NT2/D1 (cell line): Measurements from ENCODE around the gene FCN2.

Experiments used
- DNase-seq: peaks from one replicate; pipeline ENCODE4 v3.0.0-alpha.2; 2011; ENCODE audit warnings: low read depth, low spot score
- H3K27me3 ChIP-seq: 2 replicates; pipeline ENCODE4 v1.6.0; 2011; ENCODE audit warnings: mild to moderate bottlenecking; ENCODE audit not compliant: insufficient read length, insufficient read depth
- H3K36me3 ChIP-seq: 2 replicates; pipeline ENCODE4 v1.6.1; 2011; ENCODE audit warnings: mild to moderate bottlenecking, low read length, mixed read lengths; ENCODE audit not compliant: insufficient read depth, insufficient read length
- H3K4me1 ChIP-seq: 2 replicates; pipeline ENCODE4 v1.5.1; 2011; ENCODE audit not compliant: insufficient read depth, insufficient read length
- H3K4me3 ChIP-seq: 2 replicates; pipeline ENCODE4 v1.5.1; 2011; ENCODE audit warnings: low read depth; ENCODE audit not compliant: insufficient read length
- H3K9ac ChIP-seq: 2 replicates; pipeline ENCODE4 v1.6.0; 2011; ENCODE audit warnings: low read depth; ENCODE audit not compliant: insufficient read length
- H3K9me3 ChIP-seq: 2 replicates; pipeline ENCODE4 v1.5.1; 2011; ENCODE audit warnings: mild to moderate bottlenecking, low read length; ENCODE audit not compliant: insufficient read depth
- SUZ12 ChIP-seq: IDR thresholded peaks from 2 replicates; pipeline ENCODE4 v1.6.1; 2011; ENCODE audit not compliant: insufficient read length, insufficient read depth; ENCODE audit errors: extremely low read depth
- YY1 ChIP-seq: IDR thresholded peaks from 2 replicates; pipeline ENCODE4 v1.6.1; 2011; ENCODE audit not compliant: insufficient read length, insufficient read depth
- ZNF274 ChIP-seq: IDR thresholded peaks from 2 replicates; pipeline ENCODE4 v1.6.1; 2011; ENCODE audit warnings: mild to moderate bottlenecking, low read depth, low read length

The FCN2 gene

GRCh38 chr9:134916161-134916665 lies 35.6 kb downstream of the FCN2 start:
- DNase-seq = no peak
- Histone ChIP-seq H3K9ac (no peak overlapping the region), H3K4me3 (no peak overlapping the region), H3K36me3 (no peaks in the 10 kb centered on the region), H3K9me3 (peaks cover 21% of the 10 kb centered on the region), H3K4me1 (no peaks in the 10 kb centered on the region), H3K27me3 (no peaks in the 10 kb centered on the region)
- TF ChIP-seq SUZ12 = no peak

GRCh38 chr9:134917431-134918373 lies 37.1 kb downstream of the FCN2 start, which contains the start of gene FCN1:
FCN1 (minus strand) TSS chr9:134917912; CDS start chr9:134917871, 41 bp downstream.
- H3K36me3 ChIP-seq = no peaks in the 10 kb centered on the region
- no peaks in the 10 kb centered on the region for H3K4me1 ChIP-seq
- DNase-seq = no peak
- H3K4me3 ChIP-seq = no peak within 1 kb of the TSS
- TF ChIP-seq YY1 (no peak), ZNF274 (no peak), SUZ12 (no peak)
- H3K27me3 ChIP-seq = no peaks in the 10 kb centered on the region
- H3K9ac ChIP-seq = no peak within 1 kb of the TSS
- peaks cover 21% of the 10 kb centered on the region for H3K9me3 ChIP-seq

- Histone ChIP-seq H3K36me3 (no peaks in the 10 kb centered on the region), H3K4me1 (no peaks in the 10 kb centered on the region), H3K9ac (no peak overlapping the region), H3K9me3 (peaks cover 21% of the 10 kb centered on the region), H3K27me3 (no peaks in the 10 kb centered on the region), H3K4me3 (no peak overlapping the region)
- TF ChIP-seq YY1 = no peak
- no peak for TF ChIP-seq ZNF274
- TF ChIP-seq SUZ12 = no peak
- no peak for DNase-seq
Measured at GRCh38 chr9:134918646-134919045, 38.0 kb downstream of the FCN2 start.

GRCh38 chr9:134919303-134919702 lies 38.7 kb downstream of the FCN2 start:
- no peak overlapping the region for H3K4me3 ChIP-seq
- DNase-seq = no peak
- no peaks in the 10 kb centered on the region for H3K36me3 ChIP-seq
- no peaks in the 10 kb centered on the region for H3K27me3 ChIP-seq
- H3K9ac ChIP-seq = no peak overlapping the region
- H3K9me3 ChIP-seq = peaks cover 21% of the 10 kb centered on the region
- TF ChIP-seq ZNF274 (no peak), SUZ12 (no peak), YY1 (no peak)
- no peaks in the 10 kb centered on the region for H3K4me1 ChIP-seq

GRCh38 chr9:134922066-134922931 lies 41.7 kb downstream of the FCN2 start:
- Histone ChIP-seq H3K4me1 (no peaks in the 10 kb centered on the region), H3K9ac (no peak overlapping the region), H3K9me3 (peaks cover 21% of the 10 kb centered on the region), H3K27me3 (no peaks in the 10 kb centered on the region), H3K4me3 (no peak overlapping the region), H3K36me3 (no peaks in the 10 kb centered on the region)
- TF ChIP-seq SUZ12 = no peak
- DNase-seq = no peak

GRCh38 chr9:134922932-134923240 lies 42.3 kb downstream of the FCN2 start:
- no peaks in the 10 kb centered on the region for H3K27me3 ChIP-seq
- no peak overlapping the region for H3K9ac ChIP-seq
- no peak for DNase-seq
- H3K4me1 ChIP-seq = no peaks in the 10 kb centered on the region
- no peaks in the 10 kb centered on the region for H3K36me3 ChIP-seq
- TF ChIP-seq SUZ12 (no peak), YY1 (no peak), ZNF274 (no peak)
- no peak overlapping the region for H3K4me3 ChIP-seq
- H3K9me3 ChIP-seq = peaks cover 21% of the 10 kb centered on the region

GRCh38 chr9:134923466-134923865 lies 42.9 kb downstream of the FCN2 start:
- H3K27me3 ChIP-seq = no peaks in the 10 kb centered on the region
- DNase-seq = no peak
- H3K4me1 ChIP-seq = no peaks in the 10 kb centered on the region
- no peak overlapping the region for H3K9ac ChIP-seq
- no peak for TF ChIP-seq SUZ12
- TF ChIP-seq ZNF274 = no peak
- no peak for TF ChIP-seq YY1
- H3K36me3 ChIP-seq = no peaks in the 10 kb centered on the region
- H3K4me3 ChIP-seq = no peak overlapping the region
- H3K9me3 ChIP-seq = peaks cover 18% of the 10 kb centered on the region
